HG03280 (cell line): ENCODE data around the gene BCR.

ENCODE experiments used
- ATAC-seq: cut with Tn5 transposase; IDR thresholded peaks from one replicate; pipeline ENCODE4 v1.9.1; 2021; ENCODE audit warnings: mild to moderate bottlenecking, moderate library complexity; ENCODE audit not compliant: unreplicated experiment

BCR gene

GRCh38 chr22:23227380-23227779, 47.1 kb downstream of the BCR start:
- no peak for ATAC-seq

- ATAC-seq: no peak
Measured at GRCh38 chr22:23228503-23228902, 48.2 kb downstream of the BCR start.

GRCh38 chr22:23229646-23230045, 49.3 kb downstream of the BCR start:
- no peak for ATAC-seq

- no peak for ATAC-seq
Measured at GRCh38 chr22:23230348-23231068, 50.2 kb downstream of the BCR start.

- no peak for ATAC-seq
Measured at GRCh38 chr22:23231471-23232093, 51.3 kb downstream of the BCR start.

GRCh38 chr22:23232094-23232905, 52.0 kb downstream of the BCR start:
- no peak for ATAC-seq

GRCh38 chr22:23233084-23233531, 52.8 kb downstream of the BCR start:
- ATAC-seq: no peak

- ATAC-seq: no peak
Measured at GRCh38 chr22:23233752-23234408, 53.6 kb downstream of the BCR start.

GRCh38 chr22:23234409-23235161, 54.3 kb downstream of the BCR start:
- no peak for ATAC-seq

GRCh38 chr22:23235425-23235824, 55.1 kb downstream of the BCR start:
- ATAC-seq: no peak

GRCh38 chr22:23236026-23236425, 55.7 kb downstream of the BCR start:
- ATAC-seq: no peak

- ATAC-seq: no peak
Measured at GRCh38 chr22:23236440-23237184, 56.3 kb downstream of the BCR start.

- ATAC-seq: no peak
Measured at GRCh38 chr22:23237201-23237798, 57.0 kb downstream of the BCR start.

GRCh38 chr22:23237841-23238240, 57.5 kb downstream of the BCR start:
- no peak for ATAC-seq

- ATAC-seq: no peak
Measured at GRCh38 chr22:23238707-23239106, 58.4 kb downstream of the BCR start.

GRCh38 chr22:23239429-23239828, 59.1 kb downstream of the BCR start:
- no peak for ATAC-seq

GRCh38 chr22:23240639-23241389, 60.5 kb downstream of the BCR start:
- no peak for ATAC-seq

GRCh38 chr22:23241562-23242472, 61.5 kb downstream of the BCR start:
- no peak for ATAC-seq
